Liver (tissue), 3 donors: ENCODE data around the gene GBX1.

ENCODE experiments used
- CTCF ChIP-seq: fragments of 150-350 bp; IDR thresholded peaks from 2 replicates; pipeline ENCODE4 v1.5.1; 2017; ENCODE audit warnings: improper control_type of control experiment, low read depth, low read length; ENCODE audit not compliant: missing input control
- EGR1 ChIP-seq, 2 donors: IDR thresholded peaks; 2 replicates each; pipeline ENCODE4 v1.6.1; 2016 to 2018; ENCODE audit warnings: antibody characterized with exemption in 2 of 2, low read depth in 2 of 2
- FOXA1 ChIP-seq: IDR thresholded peaks from 2 replicates; pipeline ENCODE4 v1.6.1; 2016; ENCODE audit warnings: antibody characterized with exemption
- RAD21 ChIP-seq, 2 donors: IDR thresholded peaks; 2 replicates each; pipeline ENCODE4 v1.6.1; 2016; ENCODE audit warnings: antibody characterized with exemption in 2 of 2, mild to moderate bottlenecking in 2 of 2
- RXRA ChIP-seq, 2 donors: IDR thresholded peaks; 2 replicates each; pipeline ENCODE4 v1.6.1; 2017 to 2018; ENCODE audit warnings: antibody characterized with exemption in 2 of 2, mild to moderate bottlenecking in 1 of 2
- SP1 ChIP-seq: IDR thresholded peaks from 2 replicates; pipeline ENCODE4 v1.6.1; 2018; ENCODE audit warnings: antibody characterized with exemption, mild to moderate bottlenecking
- TF ChIP-seq, protein P1 (sequence below): IDR thresholded peaks from 2 replicates; pipeline ENCODE4 v1.6.1; 2016; ENCODE audit warnings: antibody characterized with exemption
- donor health status: healthy.
- donor health status: healthy.

- no peak for TF ChIP-seq RAD21 (IDR thresholded peaks at IDR 0.05)
- TF ChIP-seq CTCF = no peak
- TF ChIP-seq EGR1 (IDR thresholded peaks at IDR 0.05; ENCODE audit: low read depth in 2 of 2) = no peak
- TF ChIP-seq FOXA1 = no peak
- no peak for TF ChIP-seq SP1
- TF ChIP-seq, protein P1, sequence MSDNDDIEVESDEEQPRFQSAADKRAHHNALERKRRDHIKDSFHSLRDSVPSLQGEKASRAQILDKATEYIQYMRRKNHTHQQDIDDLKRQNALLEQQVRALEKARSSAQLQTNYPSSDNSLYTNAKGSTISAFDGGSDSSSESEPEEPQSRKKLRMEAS = no peak
- no peak for TF ChIP-seq RXRA (IDR thresholded peaks at IDR 0.05)
These were observed 35.3 kb upstream of the GBX1 start for GRCh38 chr7:151202836-151203235.
